ENCODE results near the gene SLC48A1.

The SLC48A1 gene

GRCh38 chr12:47822401-47822800 lies 49.4 kb downstream of the SLC48A1 start:
- no peak for DNase-seq (ENCODE audit: low read depth in 1 of 2, low spot score in 1 of 2)

- DNase-seq (ENCODE audit: low read depth in 1 of 2, low spot score in 1 of 2): no peak
Observed at GRCh38 chr12:47822863-47823262, 49.8 kb downstream of the SLC48A1 start.

GRCh38 chr12:47823422-47824086 lies 50.5 kb downstream of the SLC48A1 start:
- no peak for DNase-seq (ENCODE audit: low read depth in 1 of 2, low spot score in 1 of 2)

- no peak for DNase-seq (ENCODE audit: low read depth in 1 of 2, low spot score in 1 of 2)
Observed at GRCh38 chr12:47824198-47824597, 51.2 kb downstream of the SLC48A1 start.

GRCh38 chr12:47824635-47825034 lies 51.6 kb downstream of the SLC48A1 start:
- DNase-seq (ENCODE audit: low read depth in 1 of 2, low spot score in 1 of 2): no peak

- no peak for DNase-seq (ENCODE audit: low read depth in 1 of 2, low spot score in 1 of 2)
Observed at GRCh38 chr12:47825173-47825639, 52.2 kb downstream of the SLC48A1 start.

GRCh38 chr12:47828008-47828975 lies 55.3 kb downstream of the SLC48A1 start:
- no peak for DNase-seq (ENCODE audit: low read depth in 1 of 2, low spot score in 1 of 2)

- no peak for DNase-seq (ENCODE audit: low read depth in 1 of 2, low spot score in 1 of 2)
Observed at GRCh38 chr12:47828976-47829482, 56.0 kb downstream of the SLC48A1 start.

- DNase-seq (ENCODE audit: low read depth in 1 of 2, low spot score in 1 of 2): no peak
Observed at GRCh38 chr12:47829584-47829983, 56.5 kb downstream of the SLC48A1 start.
